Activated naive CD8-positive, alpha-beta T cell (primary cell): ENCODE results near the gene TEX22.

Experiments
- H3K27ac Mint-ChIP-seq: one replicate; pipeline ENCODE4 v1.8.0; 2021; ENCODE audit warnings: mixed read lengths
- H3K27me3 Mint-ChIP-seq: one replicate; pipeline ENCODE4 v1.8.0; 2021; ENCODE audit warnings: mixed read lengths
- H3K36me3 Mint-ChIP-seq: one replicate; pipeline ENCODE4 v1.8.0; 2021; ENCODE audit warnings: mixed read lengths
- H3K4me1 Mint-ChIP-seq: one replicate; pipeline ENCODE4 v1.8.0; 2021; ENCODE audit warnings: low read depth, mixed read lengths
- H3K4me3 Mint-ChIP-seq: one replicate; pipeline ENCODE4 v1.8.0; 2021; ENCODE audit warnings: mild to moderate bottlenecking, mixed read lengths
- H3K9me3 Mint-ChIP-seq: one replicate; pipeline ENCODE4 v1.8.0; 2021; ENCODE audit warnings: low read depth, mixed read lengths

The TEX22 gene

GRCh38 chr14:105376521-105377440, 21.6 kb upstream of the TEX22 start:
- Mint-ChIP-seq H3K27me3 (no peaks in the 10 kb centered on the region), H3K36me3 (no peaks in the 10 kb centered on the region), H3K9me3 (no peaks in the 10 kb centered on the region), H3K4me1 (peaks cover 9% of the 10 kb centered on the region), H3K27ac (no peak overlapping the region), H3K4me3 (no peak overlapping the region)

- Mint-ChIP-seq H3K4me3 (no peak overlapping the region), H3K36me3 (no peaks in the 10 kb centered on the region), H3K4me1 (peaks cover 9% of the 10 kb centered on the region), H3K9me3 (no peaks in the 10 kb centered on the region), H3K27ac (no peak overlapping the region), H3K27me3 (no peaks in the 10 kb centered on the region)
Observed at GRCh38 chr14:105377555-105378182, 20.7 kb upstream of the TEX22 start.

DNA sequence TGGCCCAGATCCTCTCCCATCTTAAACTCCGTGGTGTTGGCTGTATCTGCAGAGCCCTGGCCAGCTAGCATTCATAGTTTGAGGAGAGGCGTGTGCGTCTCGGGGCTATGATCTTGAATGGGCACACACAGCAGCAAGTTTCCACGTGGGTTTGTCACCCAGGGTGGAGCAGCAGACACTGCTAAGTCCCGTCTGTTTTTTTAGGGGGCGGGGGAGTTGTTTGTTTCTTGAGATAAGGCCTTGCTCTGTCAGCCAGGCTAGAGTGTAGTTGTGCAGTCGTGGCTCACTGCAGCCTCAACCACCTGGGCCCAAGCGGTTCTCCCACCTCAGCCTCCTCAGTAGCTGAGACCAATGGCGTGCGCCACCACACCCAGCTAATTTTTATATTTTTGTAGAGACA, 20.1 kb upstream of the TEX22 start:
- Mint-ChIP-seq H3K4me1 (peaks cover 9% of the 10 kb centered on the region), H3K4me3 (no peak overlapping the region), H3K36me3 (no peaks in the 10 kb centered on the region), H3K27me3 (no peaks in the 10 kb centered on the region), H3K9me3 (no peaks in the 10 kb centered on the region), H3K27ac (no peak overlapping the region)

- H3K27me3 Mint-ChIP-seq, result no peaks in the 10 kb centered on the region
- no peaks in the 10 kb centered on the region for H3K36me3 Mint-ChIP-seq
- peaks cover 9% of the 10 kb centered on the region for H3K4me1 Mint-ChIP-seq
- no peak overlapping the region for H3K4me3 Mint-ChIP-seq
- no peaks in the 10 kb centered on the region for H3K9me3 Mint-ChIP-seq
- H3K27ac Mint-ChIP-seq, result no peak overlapping the region
Observed at GRCh38 chr14:105378873-105379685, 19.3 kb upstream of the TEX22 start.

- Mint-ChIP-seq H3K27me3 (no peaks in the 10 kb centered on the region), H3K4me1 (peaks cover 9% of the 10 kb centered on the region), H3K36me3 (no peaks in the 10 kb centered on the region), H3K9me3 (no peaks in the 10 kb centered on the region), H3K27ac (no peak overlapping the region), H3K4me3 (no peak overlapping the region)
Observed at GRCh38 chr14:105379946-105380345, 18.4 kb upstream of the TEX22 start.

GRCh38 chr14:105380756-105381155, 17.6 kb upstream of the TEX22 start:
- Mint-ChIP-seq H3K27ac (no peak overlapping the region), H3K4me1 (peaks cover 4% of the 10 kb centered on the region), H3K36me3 (no peaks in the 10 kb centered on the region), H3K27me3 (no peaks in the 10 kb centered on the region), H3K4me3 (no peak overlapping the region), H3K9me3 (no peaks in the 10 kb centered on the region)

GRCh38 chr14:105381446-105382342, 16.6 kb upstream of the TEX22 start:
- Mint-ChIP-seq H3K27me3 (no peaks in the 10 kb centered on the region), H3K27ac (no peak overlapping the region), H3K4me1 (no peaks in the 10 kb centered on the region), H3K9me3 (no peaks in the 10 kb centered on the region), H3K36me3 (no peaks in the 10 kb centered on the region), H3K4me3 (no peak overlapping the region)

DNA sequence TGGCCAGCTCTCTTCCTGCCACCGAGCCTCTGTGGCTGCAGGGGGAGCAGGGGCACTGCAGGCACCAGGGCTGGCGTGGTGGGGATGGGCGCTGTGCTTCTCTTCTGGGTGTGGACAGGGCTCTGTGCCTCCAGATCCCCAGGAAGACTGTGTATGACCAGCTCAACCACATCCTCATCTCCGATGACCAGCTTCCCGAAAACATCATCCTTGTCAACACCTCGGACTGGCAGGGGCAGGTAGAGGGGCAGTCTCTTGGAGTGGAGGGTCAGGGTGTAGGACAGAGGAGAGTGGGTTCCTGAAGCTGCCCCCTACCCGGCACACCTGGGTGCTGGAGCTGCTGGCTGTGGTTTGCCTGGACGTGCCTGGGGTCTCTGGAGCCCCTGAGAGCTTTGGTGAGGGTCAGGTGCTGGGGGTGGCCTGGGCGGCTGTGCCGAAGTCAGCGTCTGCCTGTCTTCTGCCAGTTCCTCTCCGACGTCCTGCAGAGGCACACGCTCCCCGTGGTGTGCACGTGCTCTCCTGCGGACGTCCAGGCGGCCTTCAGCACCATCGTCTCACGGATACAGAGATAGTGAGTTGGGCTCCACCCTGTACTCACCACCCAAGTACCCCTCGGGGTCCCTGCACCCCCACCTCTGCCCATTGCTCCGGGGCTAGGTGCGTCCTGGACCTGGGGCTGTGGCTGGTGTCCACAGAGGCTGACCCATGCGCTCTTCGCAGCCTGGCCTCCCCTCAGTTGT, 15.8 kb upstream of the TEX22 start:
- Mint-ChIP-seq H3K9me3 (no peaks in the 10 kb centered on the region), H3K36me3 (no peaks in the 10 kb centered on the region), H3K27ac (no peak overlapping the region), H3K4me3 (no peak overlapping the region), H3K27me3 (no peaks in the 10 kb centered on the region), H3K4me1 (no peaks in the 10 kb centered on the region)

GRCh38 chr14:105383083-105383730, 15.1 kb upstream of the TEX22 start:
- H3K27ac Mint-ChIP-seq, result no peak overlapping the region

DNA sequence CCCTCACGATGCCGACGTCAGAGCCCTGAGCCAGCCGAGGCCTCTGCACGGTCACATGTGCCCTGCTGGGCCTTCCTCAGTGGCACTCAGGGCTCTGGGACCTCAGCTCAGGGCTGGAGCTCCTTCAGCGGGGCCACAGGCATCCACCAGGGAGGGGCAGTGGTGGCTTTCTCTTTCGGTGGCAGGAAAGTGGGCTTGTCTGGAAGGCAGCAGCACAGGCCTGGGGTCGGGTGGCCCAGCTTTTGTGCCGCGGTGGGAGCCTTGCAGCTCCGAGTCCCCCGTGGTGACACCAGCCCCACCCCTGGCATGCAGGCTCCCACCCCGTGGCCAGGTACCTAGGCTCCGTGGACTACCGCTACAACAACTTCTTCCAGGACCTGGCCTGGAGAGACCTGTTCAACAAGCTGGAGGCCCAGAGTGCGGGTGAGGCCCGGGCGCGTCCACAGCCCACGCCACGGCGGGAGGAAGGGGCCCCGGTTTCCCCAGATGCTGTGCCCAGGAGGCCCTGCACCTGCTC, 14.2 kb upstream of the TEX22 start:
- H3K27ac Mint-ChIP-seq, result no peak overlapping the region
- H3K9me3 Mint-ChIP-seq, result no peaks in the 10 kb centered on the region
- no peaks in the 10 kb centered on the region for H3K4me1 Mint-ChIP-seq
- H3K36me3 Mint-ChIP-seq, result no peaks in the 10 kb centered on the region
- H3K27me3 Mint-ChIP-seq, result no peaks in the 10 kb centered on the region
- H3K4me3 Mint-ChIP-seq, result no peak overlapping the region

More at GRCh38 chr14:105383083-105383730, 15.1 kb upstream of the TEX22 start:
- no peaks in the 10 kb centered on the region for H3K4me1 Mint-ChIP-seq
- no peak overlapping the region for H3K4me3 Mint-ChIP-seq
- no peaks in the 10 kb centered on the region for H3K36me3 Mint-ChIP-seq
- no peaks in the 10 kb centered on the region for H3K27me3 Mint-ChIP-seq
- H3K9me3 Mint-ChIP-seq, result no peaks in the 10 kb centered on the region

DNA sequence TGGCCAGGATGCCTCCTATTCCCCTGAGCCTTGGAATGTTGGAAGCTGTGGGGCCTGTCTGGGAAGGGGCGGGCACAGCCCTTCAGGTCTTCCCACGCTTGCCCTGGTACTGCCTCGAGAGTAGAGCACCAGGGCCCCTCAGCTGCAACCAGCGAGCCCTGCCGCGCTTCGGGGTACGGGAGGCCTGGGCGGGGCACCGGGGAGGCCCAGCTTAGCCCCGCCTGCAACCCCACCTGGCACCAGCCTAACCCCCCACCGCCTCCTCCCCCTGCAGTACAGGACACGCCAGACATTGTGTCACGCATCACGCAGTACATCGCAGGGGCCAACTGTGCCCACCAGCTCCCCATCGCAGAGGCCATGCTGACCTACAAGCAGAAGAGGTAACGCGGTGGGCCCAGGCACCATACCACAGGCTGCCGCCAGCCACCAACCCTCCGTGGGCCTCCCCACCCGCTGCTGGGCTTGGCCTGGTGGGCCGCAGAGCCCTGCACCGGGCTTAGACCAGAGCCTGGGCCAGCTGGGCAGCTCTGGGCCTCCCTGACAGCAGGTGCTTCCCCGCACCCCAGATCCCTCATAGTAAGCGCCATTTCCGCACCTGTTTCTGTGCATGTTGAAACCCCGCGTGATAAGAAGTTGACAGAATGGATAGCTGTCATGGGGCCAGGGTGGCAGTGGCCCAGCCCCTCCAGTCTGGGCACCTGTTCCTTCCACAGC, 13.6 kb upstream of the TEX22 start:
- Mint-ChIP-seq H3K4me1 (no peaks in the 10 kb centered on the region), H3K9me3 (no peaks in the 10 kb centered on the region), H3K27me3 (no peaks in the 10 kb centered on the region), H3K4me3 (no peak overlapping the region), H3K36me3 (no peaks in the 10 kb centered on the region), H3K27ac (no peak overlapping the region)

DNA sequence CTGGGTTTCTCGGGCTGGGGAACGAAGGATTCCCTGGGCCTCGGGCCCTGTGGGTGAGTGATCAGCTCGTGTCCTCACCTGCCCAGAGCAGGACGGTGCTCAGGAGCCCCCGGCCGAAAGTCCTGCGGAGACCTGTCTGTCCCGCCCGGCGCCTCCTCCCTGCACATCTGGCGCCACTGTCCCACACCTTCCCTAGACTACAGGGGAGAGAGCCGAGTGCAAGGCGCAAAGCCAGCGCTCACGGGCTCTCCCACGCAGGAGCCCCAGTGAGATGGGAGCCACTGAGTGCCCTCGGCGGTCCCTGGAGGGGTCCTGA, 13.1 kb upstream of the TEX22 start:
- Mint-ChIP-seq H3K9me3 (no peaks in the 10 kb centered on the region), H3K27me3 (no peaks in the 10 kb centered on the region), H3K27ac (no peak overlapping the region), H3K4me1 (no peaks in the 10 kb centered on the region), H3K4me3 (no peak overlapping the region), H3K36me3 (no peaks in the 10 kb centered on the region)
